Fibroblast of lung (primary cell): ENCODE data around the gene TGFBRAP1.

Experiments used
- CTCF ChIP-seq, 2 donors: IDR thresholded peaks in 1 of 2; conservative IDR thresholded peaks in 1 of 2; 1 replicate in 1 of 2; 2 replicates in 1 of 2; pipeline ENCODE4 v1.5.1; 2011 to 2012; ENCODE audit warnings: low read length in 2 of 2, control low read depth in 1 of 2, inconsistent platforms in 1 of 2, low read depth in 1 of 2, mild to moderate bottlenecking in 1 of 2
- EZH2 ChIP-seq: IDR thresholded peaks from 2 replicates; pipeline ENCODE4 v1.5.1; 2012; ENCODE audit warnings: low read length, control low read depth, mild to moderate bottlenecking; ENCODE audit errors: missing control alignments

GRCh38 chr2:105376010-105376409 is 46.5 kb upstream of the TGFBRAP1 start:
- no peak for TF ChIP-seq CTCF (conservative IDR thresholded peaks at IDR 0.05 in 1 of 2, IDR thresholded peaks at IDR 0.05 in 1 of 2; ENCODE audit: low read depth in 1 of 2, low read length in 2 of 2)
- no peak for TF ChIP-seq EZH2
